PC-3 (cell line): ENCODE data around the gene SCUBE3.

Experiments
- EZH2phosphoT487 ChIP-seq: fragments of 300-600 bp; sonication (generic); IDR thresholded peaks from 2 replicates; pipeline ENCODE4 v1.6.1; 2018; ENCODE audit warnings: mild to moderate bottlenecking, antibody characterized with exemption, low read length, borderline replicate concordance
- TF ChIP-seq, protein P1 (sequence below): fragments of 300-600 bp; sonication (generic); conservative IDR thresholded peaks from 2 replicates; pipeline ENCODE4 v1.5.1; 2017; ENCODE audit warnings: antibody characterized with exemption, low read depth, mild to moderate bottlenecking, low read length

GRCh38 chr6:35272005-35272404 is 58.2 kb downstream of the SCUBE3 start:
- TF ChIP-seq, protein P1, sequence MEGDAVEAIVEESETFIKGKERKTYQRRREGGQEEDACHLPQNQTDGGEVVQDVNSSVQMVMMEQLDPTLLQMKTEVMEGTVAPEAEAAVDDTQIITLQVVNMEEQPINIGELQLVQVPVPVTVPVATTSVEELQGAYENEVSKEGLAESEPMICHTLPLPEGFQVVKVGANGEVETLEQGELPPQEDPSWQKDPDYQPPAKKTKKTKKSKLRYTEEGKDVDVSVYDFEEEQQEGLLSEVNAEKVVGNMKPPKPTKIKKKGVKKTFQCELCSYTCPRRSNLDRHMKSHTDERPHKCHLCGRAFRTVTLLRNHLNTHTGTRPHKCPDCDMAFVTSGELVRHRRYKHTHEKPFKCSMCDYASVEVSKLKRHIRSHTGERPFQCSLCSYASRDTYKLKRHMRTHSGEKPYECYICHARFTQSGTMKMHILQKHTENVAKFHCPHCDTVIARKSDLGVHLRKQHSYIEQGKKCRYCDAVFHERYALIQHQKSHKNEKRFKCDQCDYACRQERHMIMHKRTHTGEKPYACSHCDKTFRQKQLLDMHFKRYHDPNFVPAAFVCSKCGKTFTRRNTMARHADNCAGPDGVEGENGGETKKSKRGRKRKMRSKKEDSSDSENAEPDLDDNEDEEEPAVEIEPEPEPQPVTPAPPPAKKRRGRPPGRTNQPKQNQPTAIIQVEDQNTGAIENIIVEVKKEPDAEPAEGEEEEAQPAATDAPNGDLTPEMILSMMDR, result no peak
- TF ChIP-seq EZH2phosphoT487, result no peak
